OCI-LY3 (cell line): ENCODE results near the gene STK17A.
"Not testable (repeated sequence)": the region's sequence is repeated elsewhere in the genome, so short reads cannot be mapped to it uniquely, and the experiment has no call there.

Source experiments
- H2AFZ ChIP-seq: fragments of 200-600, 300-600 bp; shearing (Covaris generic); 2 replicates; pipeline ENCODE4 v1.6.0; 2014; ENCODE audit warnings: antibody characterized with exemption, low read depth, low read length
- H3K27ac ChIP-seq: fragments of 200-600, 300-600 bp; sonication (generic); 2 replicates; pipeline ENCODE4 v1.5.1; 2014; ENCODE audit warnings: mild to moderate bottlenecking, low read length, moderate library complexity, mixed read lengths
- H3K27me3 ChIP-seq: fragments of 200-600, 300-600 bp; sonication (generic); 2 replicates; pipeline ENCODE4 v1.6.1; 2014; ENCODE audit warnings: low read depth, low read length, mixed read lengths
- H3K36me3 ChIP-seq: fragments of 200-600, 300-600 bp; sonication (generic); replicated peaks from 2 replicates; pipeline ENCODE3; 2014; ENCODE audit warnings: low read depth, low read length, mixed read lengths
- H3K4me1 ChIP-seq: fragments of 300-600, 200-600 bp; sonication (generic); 2 replicates; pipeline ENCODE4 v1.6.1; 2014; ENCODE audit warnings: low read length, mixed read lengths
- H3K4me2 ChIP-seq: fragments of 200-600, 300-600 bp; sonication (generic); 2 replicates; pipeline ENCODE4 v1.6.1; 2014; ENCODE audit warnings: low read length, mixed read lengths
- H3K4me3 ChIP-seq: fragments of 300-600, 200-600 bp; sonication (generic); 2 replicates; pipeline ENCODE4 v1.5.1; 2014; ENCODE audit warnings: antibody characterized with exemption, mild to moderate bottlenecking, low read length, moderate library complexity
- H3K79me2 ChIP-seq: fragments of 300-600, 200-600 bp; shearing (Covaris generic); 2 replicates; pipeline ENCODE4 v1.6.1; 2014; ENCODE audit warnings: mild to moderate bottlenecking, low read length, mixed read lengths
- H3K9ac ChIP-seq: fragments of 300-600, 200-600 bp; shearing (Covaris generic); 2 replicates; pipeline ENCODE4 v1.6.0; 2014; ENCODE audit warnings: mild to moderate bottlenecking, low read length, moderate library complexity
- H3K9me3 ChIP-seq: fragments of 200-600, 300-600 bp; shearing (Covaris generic); 2 replicates; pipeline ENCODE4 v1.6.1; 2014; ENCODE audit warnings: low read length, mixed read lengths; ENCODE audit not compliant: insufficient read depth
- H4K20me1 ChIP-seq: fragments of 200-600, 300-600 bp; sonication (generic); 2 replicates; pipeline ENCODE4 v1.6.1; 2016; ENCODE audit warnings: low read length, mixed read lengths; ENCODE audit not compliant: insufficient read depth
- EZH2phosphoT487 ChIP-seq: fragments of 200-600 bp; shearing (Covaris generic); IDR thresholded peaks from 2 replicates; pipeline ENCODE4 v1.6.1; 2018; ENCODE audit warnings: antibody characterized with exemption, mixed run types, low read depth
- TF ChIP-seq, protein P1 (sequence below): fragments of 200-600, 300-600 bp; sonication (generic); IDR thresholded peaks from 2 replicates; pipeline ENCODE4 v1.5.1; 2014; ENCODE audit warnings: antibody characterized with exemption, low read length, low read depth

STK17A gene

DNA sequence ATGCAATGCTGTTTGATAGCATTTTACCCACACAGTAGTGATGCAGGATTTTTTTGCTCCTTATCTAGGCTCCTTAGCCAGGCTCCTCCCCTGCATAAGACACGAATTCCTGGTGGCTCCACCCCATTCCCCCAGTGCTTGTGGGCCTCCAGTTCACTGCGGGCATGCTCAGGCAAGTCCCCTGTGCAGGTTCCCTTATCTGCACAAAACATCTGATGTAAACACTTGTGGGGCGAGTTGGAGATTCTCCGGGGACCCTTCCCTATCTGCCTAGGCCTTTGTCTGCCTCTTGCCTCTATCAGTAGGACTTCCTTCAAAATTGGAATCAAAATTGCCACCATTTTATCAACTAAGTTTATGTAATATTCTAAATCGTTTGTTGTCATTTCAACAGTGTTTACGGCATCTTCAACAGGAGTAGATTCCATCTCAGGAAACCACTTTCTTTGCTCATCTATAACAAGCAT, 5.4 kb upstream of the STK17A start:
- Histone ChIP-seq H3K27me3 (peaks cover 20% of the 10 kb centered on the region), H2AFZ (no peak overlapping the region), H3K36me3 (no peaks in the 10 kb centered on the region), H3K27ac (no peak overlapping the region), H3K9ac (no peak overlapping the region), H3K9me3 (no peaks in the 10 kb centered on the region), H3K79me2 (no peaks in the 10 kb centered on the region), H3K4me2 (no peak overlapping the region), H3K4me1 (0 out of 2 replicates have a peak, but pooled peaks cover 6% of the 10 kb centered on the region), H4K20me1 (no peaks in the 10 kb centered on the region), H3K4me3 (no peak overlapping the region)
- TF ChIP-seq, protein P1, sequence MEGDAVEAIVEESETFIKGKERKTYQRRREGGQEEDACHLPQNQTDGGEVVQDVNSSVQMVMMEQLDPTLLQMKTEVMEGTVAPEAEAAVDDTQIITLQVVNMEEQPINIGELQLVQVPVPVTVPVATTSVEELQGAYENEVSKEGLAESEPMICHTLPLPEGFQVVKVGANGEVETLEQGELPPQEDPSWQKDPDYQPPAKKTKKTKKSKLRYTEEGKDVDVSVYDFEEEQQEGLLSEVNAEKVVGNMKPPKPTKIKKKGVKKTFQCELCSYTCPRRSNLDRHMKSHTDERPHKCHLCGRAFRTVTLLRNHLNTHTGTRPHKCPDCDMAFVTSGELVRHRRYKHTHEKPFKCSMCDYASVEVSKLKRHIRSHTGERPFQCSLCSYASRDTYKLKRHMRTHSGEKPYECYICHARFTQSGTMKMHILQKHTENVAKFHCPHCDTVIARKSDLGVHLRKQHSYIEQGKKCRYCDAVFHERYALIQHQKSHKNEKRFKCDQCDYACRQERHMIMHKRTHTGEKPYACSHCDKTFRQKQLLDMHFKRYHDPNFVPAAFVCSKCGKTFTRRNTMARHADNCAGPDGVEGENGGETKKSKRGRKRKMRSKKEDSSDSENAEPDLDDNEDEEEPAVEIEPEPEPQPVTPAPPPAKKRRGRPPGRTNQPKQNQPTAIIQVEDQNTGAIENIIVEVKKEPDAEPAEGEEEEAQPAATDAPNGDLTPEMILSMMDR, result no peak
- no peak for TF ChIP-seq EZH2phosphoT487

DNA sequence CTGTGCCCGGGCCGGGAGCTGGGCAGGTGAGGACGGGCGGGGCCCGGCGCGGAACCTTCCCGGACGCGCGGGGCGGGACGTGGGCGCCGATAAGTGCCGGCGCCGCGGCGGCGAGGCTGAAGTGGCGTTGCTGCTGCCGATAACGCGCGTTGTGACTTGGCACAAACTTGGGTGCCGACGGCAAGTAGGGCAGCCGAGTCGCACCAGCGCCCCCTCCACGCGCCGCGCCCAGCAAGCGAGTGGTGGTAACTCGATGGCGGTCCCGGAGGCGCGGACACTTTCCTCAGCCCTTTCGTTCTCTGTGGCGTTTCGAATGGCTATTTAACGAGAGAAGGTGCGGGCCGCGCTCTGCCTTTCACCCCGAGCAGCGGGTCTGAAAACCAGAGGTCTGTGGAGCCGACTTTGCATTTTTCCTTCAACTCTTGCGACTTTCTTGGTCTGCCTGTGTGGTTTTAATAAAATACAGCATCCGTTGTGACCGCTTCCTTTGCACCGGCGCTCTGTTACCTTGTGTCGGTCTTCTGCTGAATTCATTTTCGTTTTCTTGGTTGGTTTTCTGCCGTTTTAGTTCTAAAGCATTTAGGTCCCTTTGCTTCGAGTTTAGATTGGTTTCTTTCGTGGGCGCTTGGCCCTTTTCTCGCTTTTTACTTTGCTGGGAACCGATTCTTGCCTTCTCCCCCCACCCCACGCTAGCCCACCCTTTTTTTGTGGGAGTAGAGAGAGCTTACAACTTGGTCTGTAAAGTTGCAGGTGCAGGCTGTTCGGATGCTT, 701 bp downstream of the STK17A start:
- Histone ChIP-seq H3K9me3 (no peaks in the 10 kb centered on the region), H3K4me1 (peaks cover 33% of the 10 kb centered on the region), H3K36me3 (no peaks in the 10 kb centered on the region), H3K27me3 (peaks cover 47% of the 10 kb centered on the region), H3K9ac (peak overlapping the region; percentile 63), H3K79me2 (peaks cover 12% of the 10 kb centered on the region; the same call in 1 of the 2 replicates), H3K4me2 (peak overlapping the region; percentile 99), H3K27ac (peak overlapping the region; percentile 10; the same call in 1 of the 2 replicates), H3K4me3 (peak overlapping the region; percentile 88), H2AFZ (peak overlapping the region; percentile 66), H4K20me1 (peaks cover 41% of the 10 kb centered on the region)
- no peak for TF ChIP-seq EZH2phosphoT487
- TF ChIP-seq, protein P1, result peak; percentile 20; the same call in 1 of the 2 replicates

DNA sequence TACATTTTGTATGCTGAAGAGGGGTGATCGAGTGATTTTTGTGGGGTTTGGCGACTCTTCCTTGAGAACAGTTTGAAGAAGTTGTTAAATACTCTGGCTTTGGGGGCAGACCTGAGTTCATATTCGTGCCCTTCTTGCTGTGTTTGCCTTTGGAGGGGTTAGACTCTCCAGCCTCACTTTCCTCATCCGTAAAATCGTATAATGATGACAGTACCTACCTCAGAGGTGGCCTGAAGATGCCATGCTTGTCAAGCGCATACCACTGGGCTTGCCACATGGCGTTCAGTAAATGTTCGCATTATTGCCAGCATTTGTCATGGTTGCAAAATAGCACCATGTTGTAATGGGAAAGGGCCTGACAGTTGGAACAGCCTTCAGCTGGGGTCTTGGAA, 1.3 kb downstream of the STK17A start:
- no peaks in the 10 kb centered on the region for H3K9me3 ChIP-seq
- peak overlapping the region; percentile 99 for H3K4me2 ChIP-seq
- H3K79me2 ChIP-seq, result peaks cover 12% of the 10 kb centered on the region; the same call in 1 of the 2 replicates
- H4K20me1 ChIP-seq, result peaks cover 47% of the 10 kb centered on the region
- H2AFZ ChIP-seq, result 0 out of 2 replicates have a peak overlapping the region, but pooled peaks have one; percentile 66
- peak overlapping the region; percentile 88 for H3K4me3 ChIP-seq
- H3K27ac ChIP-seq, result peak overlapping the region; percentile 10; the same call in 1 of the 2 replicates
- H3K9ac ChIP-seq, result peak overlapping the region; percentile 63
- TF ChIP-seq, protein P1, result no peak; the same call in 1 of the 2 replicates
- TF ChIP-seq EZH2phosphoT487, result no peak
- H3K36me3 ChIP-seq, result no peaks in the 10 kb centered on the region
- peaks cover 33% of the 10 kb centered on the region for H3K4me1 ChIP-seq
- H3K27me3 ChIP-seq, result peaks cover 53% of the 10 kb centered on the region

DNA sequence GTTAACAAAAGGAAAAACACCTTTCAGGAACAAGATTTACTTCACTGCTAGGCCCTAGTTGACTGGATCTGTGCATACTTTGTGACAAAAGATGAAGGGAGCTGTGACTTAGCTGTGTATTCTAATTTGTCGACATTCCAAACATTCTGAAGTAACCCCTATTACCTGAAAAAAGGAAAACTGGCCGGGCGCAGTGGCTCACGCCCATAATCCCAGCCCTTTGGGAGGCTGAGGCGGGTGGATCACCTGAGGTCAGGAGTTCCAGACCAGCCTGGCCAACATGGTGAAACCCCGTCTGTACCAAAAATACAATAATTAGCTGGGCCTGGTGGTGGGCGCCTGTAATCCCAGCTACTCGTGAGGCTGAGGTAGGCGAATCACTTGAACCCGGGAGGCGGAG, 1.8 kb downstream of the STK17A start:
- H4K20me1 ChIP-seq, result peaks cover 51% of the 10 kb centered on the region
- H3K4me3 ChIP-seq, result peak overlapping the region; percentile 88
- peaks cover 57% of the 10 kb centered on the region for H3K27me3 ChIP-seq
- peak overlapping the region; percentile 99 for H3K4me2 ChIP-seq
- not testable (repeated sequence) for H3K36me3 ChIP-seq, H3K9me3 ChIP-seq, H3K27ac ChIP-seq, H2AFZ ChIP-seq, H3K9ac ChIP-seq
- peaks cover 12% of the 10 kb centered on the region; the same call in 1 of the 2 replicates for H3K79me2 ChIP-seq
- peaks cover 33% of the 10 kb centered on the region for H3K4me1 ChIP-seq
